ENCODE data around the gene NPHP4.

DNA sequence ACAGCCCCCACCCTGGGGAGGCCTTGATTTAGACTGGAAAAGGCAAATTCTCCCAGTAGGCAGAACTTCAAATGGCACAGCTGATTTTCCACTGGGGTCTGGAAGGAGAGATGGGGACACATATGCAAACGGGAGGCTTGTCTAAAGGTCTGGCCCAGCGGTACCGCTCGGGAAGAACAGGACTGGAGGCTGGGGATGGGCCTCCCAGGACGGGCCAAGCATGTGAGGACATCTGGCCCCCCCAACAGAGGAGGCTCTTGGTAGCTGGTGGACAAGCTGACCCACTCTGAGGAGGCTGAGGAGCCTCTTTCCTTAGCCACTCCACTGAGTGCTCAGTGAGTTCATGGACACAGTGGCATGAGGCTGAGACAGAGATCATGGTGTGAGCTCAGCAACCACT, 170.0 kb downstream of the NPHP4 start:
- TF ChIP-seq CTCF (conservative IDR thresholded peaks at IDR 0.05; ENCODE audit: low read depth, low read length) (no peak), EZH2 (IDR thresholded peaks at IDR 0.05; ENCODE audit: low read length, unreplicated experiment) (no peak)
